PC-3 (cell line): ENCODE data around the gene ZNF384. TPM values are rescaled to one million over a fixed set of nuclear protein-coding genes. Genes with fewer than 3 reads are reported as not detected.

Source experiments
- ATAC-seq: fragments of 200-7000 bp; cut with Tn5 transposase; 2 replicates; pipeline ENCODE4 v1.9.1; 2020; ENCODE audit warnings: mild to moderate bottlenecking, moderate library complexity
- BruUV-seq: library from RNA; stranded (reverse); fragments of 400-500 nt; replicated peaks from 2 replicates; lab custom pipeline; 2021; lab: Mats Ljungman, UMichigan
- CTCF ChIA-PET: fragments of 300-600 bp; sonication (Branson Sonifier 250); formaldehyde crosslinking; loops from one replicate; lab custom pipeline; 2022; ENCODE audit warnings: antibody characterized with exemption; lab: Charles Lee
- POLR2A ChIA-PET: fragments of 300-600 bp; sonication (Branson Sonifier 250); formaldehyde crosslinking; loops from one replicate; lab custom pipeline; 2022; ENCODE audit warnings: antibody characterized with exemption; ENCODE audit not compliant: unreplicated experiment; lab: Charles Lee
- DNase-seq: peaks from one replicate; pipeline ENCODE4 v3.0.0-alpha.2; 2015
- H2AFZ ChIP-seq: fragments of 300-600 bp; sonication (generic); 2 replicates; pipeline ENCODE4 v1.6.0; 2016; ENCODE audit warnings: antibody characterized with exemption, low read length
- H3F3A ChIP-seq: fragments of 300-600 bp; sonication (generic); one replicate; pipeline ENCODE4 v1.6.0; 2017; ENCODE audit warnings: antibody characterized with exemption, low read length, control low read depth, mild to moderate bottlenecking; ENCODE audit not compliant: unreplicated experiment
- H3K27ac ChIP-seq: fragments of 300-600 bp; sonication (generic); 2 replicates; pipeline ENCODE4 v1.5.1; 2016; ENCODE audit warnings: mild to moderate bottlenecking, low read length
- H3K27me3 ChIP-seq: fragments of 300-600 bp; sonication (generic); 2 replicates; pipeline ENCODE4 v1.6.1; 2016; ENCODE audit warnings: low read length, mixed read lengths
- H3K36me3 ChIP-seq: fragments of 300-600 bp; sonication (generic); 2 replicates; pipeline ENCODE4 v1.6.1; 2016; ENCODE audit warnings: low read depth, mixed run types, low read length, mixed read lengths
- H3K4me1 ChIP-seq: fragments of 300-600 bp; sonication (generic); 2 replicates; pipeline ENCODE4 v1.5.1; 2016; ENCODE audit warnings: low read length; ENCODE audit not compliant: insufficient read depth
- H3K4me2 ChIP-seq: fragments of 300-600 bp; sonication (generic); 2 replicates; pipeline ENCODE4 v1.6.0; 2016; ENCODE audit warnings: low read length
- H3K4me3 ChIP-seq: fragments of 300-600 bp; sonication (generic); 2 replicates; pipeline ENCODE4 v1.5.1; 2016; ENCODE audit warnings: mild to moderate bottlenecking, low read length, mixed read lengths
- H3K79me2 ChIP-seq: fragments of 300-600 bp; sonication (generic); 2 replicates; pipeline ENCODE4 v1.6.1; 2017; ENCODE audit warnings: low read length, mixed read lengths
- H3K9ac ChIP-seq: fragments of 300-600 bp; sonication (generic); 2 replicates; pipeline ENCODE4 v1.6.0; 2016; ENCODE audit warnings: mild to moderate bottlenecking, low read length
- H3K9me2 ChIP-seq: fragments of 300-600 bp; sonication (generic); replicated peaks from 2 replicates; pipeline ENCODE4 v1.6.1; 2016; ENCODE audit warnings: mixed run types, low read length, mixed read lengths
- H3K9me3 ChIP-seq: fragments of 300-600 bp; sonication (generic); 2 replicates; pipeline ENCODE4 v1.6.1; 2016; ENCODE audit warnings: low read length, mixed read lengths
- H4K20me1 ChIP-seq: fragments of 300-600 bp; sonication (generic); 2 replicates; pipeline ENCODE4 v1.6.1; 2016; ENCODE audit warnings: low read length, mixed read lengths
- CTCF ChIP-seq: fragments of 300-600 bp; sonication (generic); conservative IDR thresholded peaks from 2 replicates; pipeline ENCODE4 v1.5.1; 2017; ENCODE audit warnings: antibody characterized with exemption, low read depth, mild to moderate bottlenecking, low read length
- EZH2 ChIP-seq: fragments of 300-600 bp; sonication (generic); IDR thresholded peaks from one replicate; pipeline ENCODE4 v1.6.1; 2017; ENCODE audit warnings: antibody characterized with exemption, mild to moderate bottlenecking, low read length; ENCODE audit not compliant: unreplicated experiment
- EZH2phosphoT487 ChIP-seq: fragments of 300-600 bp; sonication (generic); IDR thresholded peaks from 2 replicates; pipeline ENCODE4 v1.6.1; 2018; ENCODE audit warnings: mild to moderate bottlenecking, antibody characterized with exemption, low read length, borderline replicate concordance
- intact Hi-C: fragments of 100-400 bp; cut with micrococcal nuclease; formaldehyde crosslinking; loops from 2 replicates; pipeline ENCODE4 v1.9.0; 2023
- total RNA-seq: library from RNA; depleted of rRNA; stranded (reverse); fragments of >200 nt; gene quantifications from 2 replicates; pipeline ENCODE4 v1.2.3, GENCODE V29; 2014

Gene ZNF384
- total RNA-seq, 1 experiment from 2014 or later = 22.3 TPM

DNA sequence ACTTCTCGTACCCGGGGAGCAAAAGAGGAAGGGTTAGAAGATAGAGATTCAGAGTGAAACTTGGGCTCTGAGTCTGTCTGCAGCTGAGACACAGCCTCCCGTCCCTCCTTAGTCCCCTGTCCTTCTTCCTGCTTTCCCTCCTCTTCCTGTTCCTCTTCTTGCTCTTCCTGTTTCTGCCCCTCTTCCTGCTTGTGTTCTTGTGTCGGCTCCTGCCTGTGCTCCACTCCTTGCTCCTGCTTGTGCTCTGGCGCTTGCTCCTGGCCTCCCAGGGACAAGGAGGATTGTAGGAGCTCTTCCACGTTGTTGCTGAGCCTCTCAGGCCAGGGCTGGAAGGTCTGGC, 44.9 kb downstream of the ZNF384 start:
- Histone ChIP-seq H2AFZ (no peak overlapping the region), H3K27ac (no peak overlapping the region), H3K4me3 (no peak overlapping the region), H3K79me2 (no peaks in the 10 kb centered on the region), H3K9ac (no peak overlapping the region), H3K4me2 (no peak overlapping the region), H3K27me3 (no peaks in the 10 kb centered on the region), H3K4me1 (no peaks in the 10 kb centered on the region), H3K9me3 (no peaks in the 10 kb centered on the region), H3F3A (no peaks in the 10 kb centered on the region), H3K36me3 (no peaks in the 10 kb centered on the region), H3K9me2 (no peaks in the 10 kb centered on the region), H4K20me1 (no peaks in the 10 kb centered on the region)
- intact Hi-C loops = no loop called here
- DNase-seq = no peak
- ChIA-PET POLR2A (no interaction called here), CTCF (no interaction called here)
- BruUV-seq = no TSS peak
- TF ChIP-seq EZH2phosphoT487 (no peak), CTCF (no peak), EZH2 (no peak)
- ATAC-seq = no peak

DNA sequence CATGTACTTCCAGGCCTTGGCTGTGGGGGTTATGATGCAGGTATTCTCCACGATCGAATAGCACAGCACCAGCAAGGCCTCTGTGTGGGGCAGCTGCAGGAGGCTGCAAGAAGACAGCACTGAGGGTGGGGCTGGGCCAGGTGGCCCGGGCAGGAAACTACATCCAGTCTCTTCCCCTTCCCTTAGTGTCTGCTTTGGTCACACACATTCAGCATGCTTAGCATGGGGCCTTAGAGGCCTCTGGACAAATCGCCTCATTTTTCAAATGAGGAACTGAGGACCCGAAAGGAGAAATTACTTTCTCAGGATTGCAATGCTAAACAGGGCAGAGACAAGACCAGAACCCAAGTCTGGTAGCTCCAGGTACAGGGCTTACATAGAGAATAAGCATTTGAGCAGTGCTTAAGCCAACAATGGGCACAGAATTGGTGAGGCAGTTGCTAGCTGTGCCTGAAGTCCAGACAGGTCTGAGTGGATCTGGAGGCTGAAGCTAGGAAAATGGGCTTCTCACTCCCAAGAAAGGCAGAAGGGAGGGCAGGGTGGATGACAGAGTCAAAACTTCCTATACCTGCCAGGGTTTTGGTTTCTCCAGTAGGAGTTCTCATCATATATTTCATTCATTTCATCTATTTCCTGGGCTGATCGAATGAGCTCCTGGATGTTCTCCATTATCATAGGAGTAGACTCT, 45.5 kb downstream of the ZNF384 start:
- ChIA-PET POLR2A (no interaction called here), CTCF (no interaction called here)
- H3K36me3 ChIP-seq = no peaks in the 10 kb centered on the region
- no peak overlapping the region for H3K27ac ChIP-seq
- no peak for ATAC-seq
- no TSS peak for BruUV-seq
- H4K20me1 ChIP-seq = no peaks in the 10 kb centered on the region
- no peaks in the 10 kb centered on the region for H3K79me2 ChIP-seq
- no peak overlapping the region for H2AFZ ChIP-seq
- H3K4me2 ChIP-seq = no peak overlapping the region
- no peak for DNase-seq
- no peaks in the 10 kb centered on the region for H3K9me3 ChIP-seq
- no peaks in the 10 kb centered on the region for H3F3A ChIP-seq
- H3K27me3 ChIP-seq = no peaks in the 10 kb centered on the region
- no peak overlapping the region for H3K4me3 ChIP-seq
- TF ChIP-seq EZH2 = no peak
- TF ChIP-seq CTCF = no peak
- no peak for TF ChIP-seq EZH2phosphoT487
- no peaks in the 10 kb centered on the region for H3K4me1 ChIP-seq
- no peaks in the 10 kb centered on the region for H3K9me2 ChIP-seq
- intact Hi-C loops = no loop called here
- no peak overlapping the region for H3K9ac ChIP-seq

DNA sequence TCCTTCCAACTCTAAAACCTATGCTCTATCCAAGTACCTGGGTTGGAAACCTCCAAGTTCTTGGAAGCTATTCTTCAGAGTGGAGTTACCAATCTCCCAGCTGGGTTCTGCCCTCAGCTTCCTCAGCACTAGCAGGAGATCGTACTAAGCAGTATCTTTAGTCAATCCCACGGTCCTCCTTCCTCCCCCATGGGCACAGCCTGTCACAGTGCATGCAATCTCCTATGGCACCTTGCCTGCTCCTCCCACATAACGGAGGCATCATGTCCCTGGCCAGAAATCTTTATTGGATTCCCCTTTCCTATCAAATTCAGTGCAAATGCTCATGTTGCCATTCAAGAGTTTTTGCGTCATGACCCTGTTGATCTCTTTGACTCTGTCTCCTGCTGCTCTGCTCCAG, 48.0 kb downstream of the ZNF384 start:
- H3F3A ChIP-seq = no peaks in the 10 kb centered on the region
- no peaks in the 10 kb centered on the region for H3K9me2 ChIP-seq
- H3K4me3 ChIP-seq = no peak overlapping the region
- intact Hi-C loops = no loop called here
- ATAC-seq (no peak), DNase-seq (no peak)
- no TSS peak for BruUV-seq
- H3K36me3 ChIP-seq = no peaks in the 10 kb centered on the region
- H3K9ac ChIP-seq = no peak overlapping the region
- POLR2A ChIA-PET = no interaction called here
- H3K4me1 ChIP-seq = peaks cover 5% of the 10 kb centered on the region
- no peak overlapping the region for H3K27ac ChIP-seq
- H4K20me1 ChIP-seq = no peaks in the 10 kb centered on the region
- H3K27me3 ChIP-seq = no peaks in the 10 kb centered on the region
- H3K4me2 ChIP-seq = no peak overlapping the region
- no peak for TF ChIP-seq EZH2phosphoT487
- no peak for TF ChIP-seq EZH2
- no peak for TF ChIP-seq CTCF
- no peak overlapping the region for H2AFZ ChIP-seq
- no peaks in the 10 kb centered on the region for H3K79me2 ChIP-seq
- no peaks in the 10 kb centered on the region for H3K9me3 ChIP-seq
- CTCF ChIA-PET = no interaction called here
